ENCODE measurements around the gene TMEM255B. TPM values are rescaled to one million over a fixed set of nuclear protein-coding genes. Genes with fewer than 3 reads are reported as not detected.
A peak's percentile ranks its signal among the peaks of the same experiment; 100 is the strongest.

The TMEM255B gene
- total RNA-seq, 1 donor from 2014 or later, result 8.4 TPM

- H3K4me1 Mint-ChIP-seq (ENCODE audit: low read depth, unreplicated experiment), result peaks cover 46% of the 10 kb centered on the region
Observed at GRCh38 chr13:113860051-113860664, 101.1 kb downstream of the TMEM255B start.

GRCh38 chr13:113860665-113861432 lies 101.8 kb downstream of the TMEM255B start:
- peak overlapping the region; percentile 89 for H3K27ac Mint-ChIP-seq (ENCODE audit: unreplicated experiment)
- H3K4me1 Mint-ChIP-seq (ENCODE audit: low read depth, unreplicated experiment), result peaks cover 47% of the 10 kb centered on the region
- H3K9me3 Mint-ChIP-seq (ENCODE audit: unreplicated experiment), result no peaks in the 10 kb centered on the region
- H3K36me3 ChIP-seq (ENCODE audit: insufficient read depth, low read length), result peaks cover 18% of the 10 kb centered on the region
- H3K4me3 ChIP-seq (ENCODE audit: insufficient read depth, low read depth, low read length), result no peak overlapping the region
- peak overlapping the region; percentile 90 for H3K4me2 ChIP-seq (ENCODE audit: low read length)
- H3K27ac ChIP-seq (ENCODE audit: low read depth, low read length), result no peak overlapping the region
- no peak for FAIRE-seq
- H3K4me3 Mint-ChIP-seq (ENCODE audit: unreplicated experiment), result peak overlapping the region; percentile 96
- no peak overlapping the region for H2AFZ ChIP-seq (ENCODE audit: low read depth, low read length)
- peaks cover 67% of the 10 kb centered on the region for H4K20me1 ChIP-seq (ENCODE audit: insufficient read depth, low read length)
- H3K36me3 Mint-ChIP-seq (ENCODE audit: low read depth, unreplicated experiment), result peaks cover 14% of the 10 kb centered on the region
- TF ChIP-seq CTCF (IDR thresholded peaks at IDR 0.05; ENCODE audit: insufficient read depth, low read depth, low read length), result no peak
- TF ChIP-seq EZH2 (IDR thresholded peaks at IDR 0.05; ENCODE audit: insufficient read depth, low read length), result no peak
- H3K79me2 ChIP-seq (ENCODE audit: insufficient read depth, low read length), result peaks cover 84% of the 10 kb centered on the region
- peak overlapping the region; percentile 38 for H3K9ac ChIP-seq (ENCODE audit: low read length)
- H3K27me3 Mint-ChIP-seq (ENCODE audit: low read depth, unreplicated experiment), result no peaks in the 10 kb centered on the region
- peaks cover 44% of the 10 kb centered on the region for H3K4me1 ChIP-seq (ENCODE audit: insufficient read depth, low read length)
- DNase-seq (ENCODE audit: low read depth), result no peak
- H3K9me3 ChIP-seq (ENCODE audit: insufficient read depth, low read depth, low read length), result no peaks in the 10 kb centered on the region
- no peaks in the 10 kb centered on the region for H3K27me3 ChIP-seq (ENCODE audit: insufficient read depth, low read length)

More at GRCh38 chr13:113860051-113860664, 101.1 kb downstream of the TMEM255B start:
- peak overlapping the region; percentile 89 for H3K27ac Mint-ChIP-seq (ENCODE audit: unreplicated experiment)
- no peak overlapping the region for H3K4me3 ChIP-seq (ENCODE audit: insufficient read depth, low read depth, low read length)
- H3K4me1 ChIP-seq (ENCODE audit: insufficient read depth, low read length), result peaks cover 46% of the 10 kb centered on the region
- H3K9me3 ChIP-seq (ENCODE audit: insufficient read depth, low read depth, low read length), result no peaks in the 10 kb centered on the region
- no peaks in the 10 kb centered on the region for H3K9me3 Mint-ChIP-seq (ENCODE audit: unreplicated experiment)
- H3K36me3 Mint-ChIP-seq (ENCODE audit: low read depth, unreplicated experiment), result peaks cover 14% of the 10 kb centered on the region
- peaks cover 74% of the 10 kb centered on the region for H4K20me1 ChIP-seq (ENCODE audit: insufficient read depth, low read length)
- no peak for DNase-seq (ENCODE audit: low read depth)
- H3K27ac ChIP-seq (ENCODE audit: low read depth, low read length), result no peak overlapping the region
- H3K27me3 ChIP-seq (ENCODE audit: insufficient read depth, low read length), result no peaks in the 10 kb centered on the region
- no peak overlapping the region for H2AFZ ChIP-seq (ENCODE audit: low read depth, low read length)
- H3K4me3 Mint-ChIP-seq (ENCODE audit: unreplicated experiment), result peak overlapping the region; percentile 96
- H3K9ac ChIP-seq (ENCODE audit: low read length), result peak overlapping the region; percentile 38
- H3K36me3 ChIP-seq (ENCODE audit: insufficient read depth, low read length), result peaks cover 18% of the 10 kb centered on the region
- FAIRE-seq, result no peak
- H3K4me2 ChIP-seq (ENCODE audit: low read length), result peak overlapping the region; percentile 90
- TF ChIP-seq EZH2 (IDR thresholded peaks at IDR 0.05; ENCODE audit: insufficient read depth, low read length) (no peak), CTCF (IDR thresholded peaks at IDR 0.05; ENCODE audit: insufficient read depth, low read depth, low read length) (no peak)
- peaks cover 91% of the 10 kb centered on the region for H3K79me2 ChIP-seq (ENCODE audit: insufficient read depth, low read length)
- H3K27me3 Mint-ChIP-seq (ENCODE audit: low read depth, unreplicated experiment), result no peaks in the 10 kb centered on the region
